Measurements from ENCODE around the gene CARD10.
"Not testable (repeated sequence)": the region's sequence is repeated elsewhere in the genome, so short reads cannot be mapped to it uniquely, and the experiment has no call there.

- not testable (repeated sequence) for TF ChIP-seq JUND (IDR thresholded peaks at IDR 0.05); YY1 (IDR thresholded peaks at IDR 0.05; ENCODE audit: low read depth); RCOR1 (IDR thresholded peaks at IDR 0.05; ENCODE audit: low read length); SMC3 (IDR thresholded peaks at IDR 0.05; ENCODE audit: low read depth, low read length); CTCF (IDR thresholded peaks at IDR 0.05); RFX5 (IDR thresholded peaks at IDR 0.05; ENCODE audit: low read length); TCF12 (IDR thresholded peaks at IDR 0.05); GABPA (IDR thresholded peaks at IDR 0.05; ENCODE audit: low read depth); FOXM1 (IDR thresholded peaks at IDR 0.05; ENCODE audit: low read depth)
Observed at GRCh38 chr22:37542416-37542815, 23.2 kb upstream of the CARD10 start.

All from SK-N-SH (cell line).